H1 (cell line): Measurements from ENCODE around the gene ACOD1. TPM values are rescaled to one million over a fixed set of nuclear protein-coding genes. Genes with fewer than 3 reads are reported as not detected.

ENCODE experiments used
- CTCF ChIA-PET: fragments of 300-600 bp; sonication (Branson Sonifier 250); formaldehyde crosslinking; loops from one replicate; lab custom pipeline; 2021; ENCODE audit not compliant: partially characterized antibody; lab: Charles Lee
- POLR2A ChIA-PET: fragments of 300-600 bp; sonication (Branson Sonifier 250); formaldehyde crosslinking; loops from one replicate; lab custom pipeline; 2021; ENCODE audit warnings: inconsistent platforms; ENCODE audit not compliant: partially characterized antibody; lab: Charles Lee
- DNase-seq, 2 experiments: peaks; one replicate each; pipeline versions ENCODE4 v3.0.0 to v3.0.0-alpha.2; 2010 to 2022; ENCODE audit warnings: low spot score in 2 of 2, low read depth in 1 of 2, mixed read lengths in 1 of 2
- FAIRE-seq: peaks from 2 replicates; lab custom pipeline; 2011; peaks lifted over from hg19 to GRCh38; lab: Jason Lieb, UNC
- H2AFZ ChIP-seq: 2 replicates; pipeline ENCODE4 v1.8.1; 2012; ENCODE audit warnings: low read length, inconsistent platforms
- H2AK5ac ChIP-seq: 2 replicates; pipeline ENCODE4 v1.6.1; 2013; ENCODE audit warnings: low read depth, low read length
- H2BK120ac ChIP-seq: replicated peaks from 2 replicates; pipeline ENCODE3; 2013; ENCODE audit warnings: low read depth, low read length, inconsistent platforms
- H2BK12ac ChIP-seq: 2 replicates; pipeline ENCODE4 v1.6.1; 2013; ENCODE audit warnings: low read depth, low read length
- H2BK15ac ChIP-seq: 2 replicates; pipeline ENCODE4 v1.6.1; 2013; ENCODE audit warnings: low read length
- H2BK20ac ChIP-seq: 2 replicates; pipeline ENCODE4 v1.6.1; 2013; ENCODE audit warnings: low read length
- H2BK5ac ChIP-seq: 2 replicates; pipeline ENCODE4 v1.6.1; 2013; ENCODE audit warnings: low read depth, low read length
- H3K14ac ChIP-seq: 2 replicates; pipeline ENCODE4 v1.6.1; 2013; ENCODE audit warnings: inconsistent platforms; ENCODE audit not compliant: insufficient read length
- H3K18ac ChIP-seq: 2 replicates; pipeline ENCODE4 v1.6.1; 2013; ENCODE audit warnings: low read length; ENCODE audit errors: extremely low read depth
- H3K23ac ChIP-seq: 2 replicates; pipeline ENCODE4 v1.6.1; 2013; ENCODE audit warnings: inconsistent platforms; ENCODE audit not compliant: insufficient read length
- H3K23me2 ChIP-seq: 2 replicates; pipeline ENCODE4 v1.6.1; 2013; ENCODE audit warnings: low read depth, low read length
- H3K27ac ChIP-seq: 2 replicates; pipeline ENCODE4 v1.6.1; 2011; ENCODE audit warnings: low read depth, low read length, inconsistent platforms
- H3K27me3 ChIP-seq, 4 experiments: replicated peaks in 1 of 4; 1 replicate in 1 of 4; 2 replicates in 3 of 4; pipeline versions ENCODE4 v1.6.1 to v1.8.1; 2011 to 2013; ENCODE audit warnings: low read length in 3 of 4, mild to moderate bottlenecking in 3 of 4, inconsistent platforms in 2 of 4, mixed read lengths in 2 of 4, moderate library complexity in 1 of 4; ENCODE audit not compliant: control insufficient read depth in 3 of 4, insufficient read depth in 3 of 4; ENCODE audit errors: extremely low read depth in 1 of 4
- H3K36me3 ChIP-seq, 4 experiments: 2 replicates each; pipeline versions ENCODE4 v1.6.1 to v1.8.1; 2011 to 2013; ENCODE audit warnings: mild to moderate bottlenecking in 4 of 4, low read length in 3 of 4, moderate library complexity in 2 of 4, control low read depth in 1 of 4, inconsistent platforms in 1 of 4; ENCODE audit not compliant: insufficient read depth in 4 of 4, control insufficient read depth in 2 of 4
- H3K4ac ChIP-seq: replicated peaks from 2 replicates; pipeline ENCODE3; 2013; ENCODE audit warnings: low read length, low read depth, mixed read lengths, inconsistent platforms; ENCODE audit not compliant: insufficient read length
- H3K4me1 ChIP-seq, 4 experiments: replicated peaks in 1 of 4; 1 replicate in 1 of 4; 2 replicates in 3 of 4; pipeline versions ENCODE4 v1.6.1 to v1.8.1; 2011 to 2013; ENCODE audit warnings: low read length in 3 of 4, inconsistent platforms in 2 of 4, mixed read lengths in 1 of 4; ENCODE audit not compliant: insufficient read depth in 4 of 4, control insufficient read depth in 3 of 4
- H3K4me2 ChIP-seq, 2 experiments: 2 replicates each; pipeline versions ENCODE4 v1.6.1 to v1.8.1; 2011 to 2013; ENCODE audit warnings: low read depth in 2 of 2, low read length in 2 of 2, control low read depth in 1 of 2, inconsistent platforms in 1 of 2, mild to moderate bottlenecking in 1 of 2; ENCODE audit not compliant: insufficient read depth in 1 of 2
- H3K4me3 ChIP-seq, 4 experiments: fragments of 200-600, 300-600 bp in 1 of 4; sonication (generic), shearing (Covaris generic), sonication (Bioruptor Twin) in 1 of 4; 2 replicates each; pipeline versions ENCODE4 v1.5.1 to v1.8.1; 2011 to 2016; ENCODE audit warnings: low read length in 4 of 4, low read depth in 3 of 4, control low read depth in 2 of 4, inconsistent platforms in 2 of 4, mild to moderate bottlenecking in 2 of 4, mixed read lengths in 1 of 4, moderate library complexity in 1 of 4; ENCODE audit not compliant: insufficient read depth in 2 of 4; ENCODE audit errors: extremely low read depth in 1 of 4
- H3K56ac ChIP-seq: replicated peaks from 2 replicates; pipeline ENCODE3; 2013; ENCODE audit warnings: low read depth, mild to moderate bottlenecking, mixed read lengths, low read length, inconsistent platforms; ENCODE audit not compliant: insufficient read length
- H3K79me1 ChIP-seq: 2 replicates; pipeline ENCODE4 v1.6.1; 2013; ENCODE audit warnings: low read depth, low read length, control low read depth
- H3K79me2 ChIP-seq, 2 experiments: 2 replicates each; pipeline versions ENCODE4 v1.6.1 to v1.8.1; 2012 to 2013; ENCODE audit warnings: low read length in 2 of 2, mild to moderate bottlenecking in 2 of 2, inconsistent platforms in 1 of 2; ENCODE audit not compliant: insufficient read depth in 2 of 2, control insufficient read depth in 1 of 2
- H3K9ac ChIP-seq, 4 experiments: replicated peaks in 1 of 4; 1 replicate in 1 of 4; 2 replicates in 3 of 4; pipeline versions ENCODE4 v1.6.1 to v1.8.1; 2011 to 2013; ENCODE audit warnings: low read depth in 3 of 4, low read length in 3 of 4, control low read depth in 2 of 4, mild to moderate bottlenecking in 2 of 4, moderate library complexity in 2 of 4, inconsistent platforms in 1 of 4; ENCODE audit errors: extremely low read depth in 1 of 4
- H3K9me3 ChIP-seq, 2 experiments: 2 replicates each; pipeline versions ENCODE4 v1.6.1 to v1.8.1; 2012 to 2013; ENCODE audit warnings: mild to moderate bottlenecking in 2 of 2, moderate library complexity in 2 of 2, control low read depth in 1 of 2, inconsistent platforms in 1 of 2, low read depth in 1 of 2, low read length in 1 of 2, mixed read lengths in 1 of 2; ENCODE audit not compliant: insufficient read depth in 2 of 2
- H4K20me1 ChIP-seq, 2 experiments: replicated peaks in 1 of 2; 2 replicates each; pipeline versions ENCODE3 to v1.8.1; 2011 to 2013; ENCODE audit warnings: inconsistent platforms in 2 of 2, low read length in 2 of 2, mild to moderate bottlenecking in 1 of 2; ENCODE audit not compliant: insufficient read depth in 2 of 2, control insufficient read depth in 1 of 2
- H4K5ac ChIP-seq: 2 replicates; pipeline ENCODE4 v1.6.1; 2013; ENCODE audit warnings: low read length, low read depth, mixed read lengths, inconsistent platforms; ENCODE audit not compliant: insufficient read length
- H4K8ac ChIP-seq: 2 replicates; pipeline ENCODE4 v1.8.0; 2013; ENCODE audit warnings: mild to moderate bottlenecking, moderate library complexity, low read length, inconsistent platforms; ENCODE audit not compliant: insufficient read depth; ENCODE audit errors: extremely low read depth
- H4K91ac ChIP-seq: replicated peaks from 2 replicates; pipeline ENCODE3; 2013; ENCODE audit warnings: low read length, mixed read lengths, inconsistent platforms; ENCODE audit not compliant: insufficient read length
- FOSL1 ChIP-seq: IDR thresholded peaks from 2 replicates; pipeline ENCODE4 v1.6.1; 2011; ENCODE audit warnings: mild to moderate bottlenecking, low read depth, low read length, moderate library complexity; ENCODE audit not compliant: insufficient read depth
- GTF2F1 ChIP-seq: IDR thresholded peaks from 2 replicates; pipeline ENCODE4 v1.6.1; 2012; ENCODE audit warnings: low read depth, low read length, improper control_type of control experiment, borderline replicate concordance
- HDAC6 ChIP-seq: IDR thresholded peaks from one replicate; pipeline ENCODE4 v1.7.1; 2012; ENCODE audit warnings: low read depth, mild to moderate bottlenecking, inconsistent platforms, low read length, moderate library complexity
- POLR2A ChIP-seq, 2 experiments: IDR thresholded peaks; 1 replicate in 1 of 2; 2 replicates in 1 of 2; pipeline ENCODE4 v1.6.1; 2011; ENCODE audit warnings: low read depth in 2 of 2, low read length in 2 of 2, mild to moderate bottlenecking in 2 of 2; ENCODE audit errors: control extremely low read depth in 1 of 2
- POU5F1 ChIP-seq: IDR thresholded peaks from 2 replicates; pipeline ENCODE4 v1.6.1; 2011; ENCODE audit warnings: low read depth, mild to moderate bottlenecking, low read length, moderate library complexity
- WGBS, 2 experiments: shearing (Covaris generic) in 1 of 2; methylation state at CpG; one replicate each; pipeline versions ENCODE4 v1.1.6 to v1.1.7; 2013 to 2015; ENCODE audit warnings: low lambda C conversion rate in 2 of 2, mixed read lengths in 2 of 2, inconsistent platforms in 1 of 2, low coverage in 1 of 2, missing lambda C conversion rate in 1 of 2; ENCODE audit not compliant: insufficient replicate concordance in 2 of 2, insufficient coverage in 1 of 2, insufficient read length in 1 of 2; ENCODE audit errors: extremely low coverage in 1 of 2, missing lambda C conversion rate in 1 of 2; 5-methylcytosine and 5-hydroxymethylcytosine counted together
- polyA plus RNA-seq, 7 experiments: library from polyadenylated mRNA; depleted of rRNA in 3 of 7; stranded (reverse) in 5 of 7; unstranded in 2 of 7; fragments of >200 nt in 5 of 7; fragments of 200-250 nt in 2 of 7; gene quantifications; 1 replicate in 5 of 7; 2 replicates in 1 of 7; 4 replicates in 1 of 7; pipeline versions ENCODE4 v1.2.1 to v1.2.3, GENCODE V29; 2011 to 2013; ENCODE audit warnings: missing spikeins in 2 of 7, mixed read lengths in 2 of 7
- total RNA-seq: library from RNA; stranded (reverse); fragmentation: NEBNext Ultra II Directional; extraction: Animal tissue kit (Norgen Biotek cat#: 25700); gene quantifications from 2 replicates; pipeline ENCODE4 v1.2.1, GENCODE V29; 2021

Gene ACOD1
- total and polyA plus RNA-seq, 2 of the 8 experiments (the other 6 are each of a cell fraction or from before 2014, with no cell fraction given): not detected

- Histone ChIP-seq H2BK20ac (no peak overlapping the region), H3K79me2 (no peaks in the 10 kb centered on the region), H2AFZ (no peak overlapping the region), H4K8ac (no peak overlapping the region), H3K23me2 (no peaks in the 10 kb centered on the region), H2BK5ac (no peak overlapping the region), H3K4me3 (no peak overlapping the region), H3K4ac (no peak overlapping the region), H3K4me1 (peaks cover 0 to 2% (median 0%) of the 10 kb centered on the region in 4 experiments; a peak in 1 of 7 replicates), H3K9ac (no peak overlapping the region), H3K23ac (no peak overlapping the region), H2BK15ac (no peak overlapping the region), H4K20me1 (no peaks in the 10 kb centered on the region), H2BK12ac (no peak overlapping the region), H3K27me3 (no peaks in the 10 kb centered on the region), H3K56ac (no peak overlapping the region), H3K18ac (no peak overlapping the region), H2BK120ac (no peak overlapping the region), H3K79me1 (no peaks in the 10 kb centered on the region), H3K9me3 (no peaks in the 10 kb centered on the region), H3K27ac (no peak overlapping the region), H4K5ac (no peak overlapping the region), H2AK5ac (no peak overlapping the region), H3K14ac (no peak overlapping the region), H3K36me3 (no peaks in the 10 kb centered on the region; a peak in 1 of 8 replicates), H3K4me2 (no peak overlapping the region), H4K91ac (no peak overlapping the region)
- CTCF ChIA-PET: interaction anchor here (0.9 to 6.9 kb wide), 4 partner anchors 8 to 67 kb away, joined by 3 to 38 read pairs (median 6); no protein-coding TSS in a partner anchor
- WGBS, 2 experiments: 94% methylated on average over 3 of the region's 3 CpGs; no CpG with 5 or more reads in 1 of the 2 experiments
- no peak for DNase-seq
- POLR2A ChIA-PET: no interaction called here
- FAIRE-seq: no peak
- no peak for TF ChIP-seq POLR2A (IDR thresholded peaks at IDR 0.05; ENCODE audit: control extremely low read depth in 1 of 2, low read depth in 2 of 2, low read length in 2 of 2)
- TF ChIP-seq POU5F1: no peak
- no peak for TF ChIP-seq HDAC6
- no peak for TF ChIP-seq GTF2F1
- TF ChIP-seq FOSL1: no peak
Observed at GRCh38 chr13:76971215-76971614, 22.9 kb downstream of the ACOD1 start.
